ENCODE data around the gene CNTN5. TPM values are rescaled to one million over a fixed set of nuclear protein-coding genes. Genes with fewer than 3 reads are reported as not detected.

CNTN5 gene
- total RNA-seq, 2 experiments from 2014 or later = not detected

DNA sequence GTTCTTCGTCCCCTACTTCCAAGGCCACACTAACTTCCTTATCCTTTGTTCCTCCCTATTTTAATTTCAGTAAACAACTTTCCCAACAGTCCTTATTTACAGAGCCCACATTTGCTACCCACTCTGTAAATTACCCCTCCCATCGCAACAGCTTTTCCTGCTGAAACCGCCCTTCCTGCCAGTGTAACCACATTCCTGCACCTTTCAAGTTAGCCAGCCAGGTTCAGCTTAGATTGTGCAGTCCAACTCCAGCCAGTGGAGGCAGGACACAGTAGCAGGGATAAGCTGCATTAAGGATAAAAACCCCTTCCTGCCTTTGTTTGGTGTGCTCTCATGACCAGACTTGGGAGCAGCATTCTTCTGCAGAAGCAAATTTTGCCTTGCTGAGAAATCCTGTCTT lies 898.0 kb downstream of the CNTN5 start:
- no peaks in the 10 kb centered on the region for H3K4me1 Mint-ChIP-seq (ENCODE audit: low read depth)
- no peak overlapping the region for H3K4me3 Mint-ChIP-seq
- Histone ChIP-seq H3K36me3 (ENCODE audit: insufficient read depth, low read length) (no peaks in the 10 kb centered on the region), H3K4me3 (ENCODE audit: low read length) (no peak overlapping the region), H3K27me3 (ENCODE audit: control insufficient read depth in 1 of 2, insufficient read depth in 2 of 2, low read length in 2 of 2) (no peaks in the 10 kb centered on the region), H3K4me1 (ENCODE audit: insufficient read depth, low read length) (no peaks in the 10 kb centered on the region), H3K9me3 (ENCODE audit: control insufficient read depth in 1 of 2, insufficient read depth in 1 of 2, low read length in 2 of 2) (peaks cover 0 to 2% of the 10 kb centered on the region in 2 experiments), H3K27ac (ENCODE audit: low read depth in 1 of 2, low read length in 2 of 2) (no peak overlapping the region)
- H3K36me3 Mint-ChIP-seq (ENCODE audit: low read depth) = no peaks in the 10 kb centered on the region
- no peak for DNase-seq
- TF ChIP-seq, protein P1, sequence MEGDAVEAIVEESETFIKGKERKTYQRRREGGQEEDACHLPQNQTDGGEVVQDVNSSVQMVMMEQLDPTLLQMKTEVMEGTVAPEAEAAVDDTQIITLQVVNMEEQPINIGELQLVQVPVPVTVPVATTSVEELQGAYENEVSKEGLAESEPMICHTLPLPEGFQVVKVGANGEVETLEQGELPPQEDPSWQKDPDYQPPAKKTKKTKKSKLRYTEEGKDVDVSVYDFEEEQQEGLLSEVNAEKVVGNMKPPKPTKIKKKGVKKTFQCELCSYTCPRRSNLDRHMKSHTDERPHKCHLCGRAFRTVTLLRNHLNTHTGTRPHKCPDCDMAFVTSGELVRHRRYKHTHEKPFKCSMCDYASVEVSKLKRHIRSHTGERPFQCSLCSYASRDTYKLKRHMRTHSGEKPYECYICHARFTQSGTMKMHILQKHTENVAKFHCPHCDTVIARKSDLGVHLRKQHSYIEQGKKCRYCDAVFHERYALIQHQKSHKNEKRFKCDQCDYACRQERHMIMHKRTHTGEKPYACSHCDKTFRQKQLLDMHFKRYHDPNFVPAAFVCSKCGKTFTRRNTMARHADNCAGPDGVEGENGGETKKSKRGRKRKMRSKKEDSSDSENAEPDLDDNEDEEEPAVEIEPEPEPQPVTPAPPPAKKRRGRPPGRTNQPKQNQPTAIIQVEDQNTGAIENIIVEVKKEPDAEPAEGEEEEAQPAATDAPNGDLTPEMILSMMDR (IDR thresholded peaks at IDR 0.05) = no peak
- no peak overlapping the region for H3K27ac Mint-ChIP-seq
- H3K27me3 Mint-ChIP-seq = no peaks in the 10 kb centered on the region
- peaks cover 24% of the 10 kb centered on the region for H3K9me3 Mint-ChIP-seq
- intact Hi-C loops (cut with DNase I, micrococcal nuclease) = no loop called here
- ATAC-seq (ENCODE audit: poor library complexity) = no peak
- POLR2A ChIA-PET = no interaction called here
- CTCF ChIA-PET = no interaction called here

DNA sequence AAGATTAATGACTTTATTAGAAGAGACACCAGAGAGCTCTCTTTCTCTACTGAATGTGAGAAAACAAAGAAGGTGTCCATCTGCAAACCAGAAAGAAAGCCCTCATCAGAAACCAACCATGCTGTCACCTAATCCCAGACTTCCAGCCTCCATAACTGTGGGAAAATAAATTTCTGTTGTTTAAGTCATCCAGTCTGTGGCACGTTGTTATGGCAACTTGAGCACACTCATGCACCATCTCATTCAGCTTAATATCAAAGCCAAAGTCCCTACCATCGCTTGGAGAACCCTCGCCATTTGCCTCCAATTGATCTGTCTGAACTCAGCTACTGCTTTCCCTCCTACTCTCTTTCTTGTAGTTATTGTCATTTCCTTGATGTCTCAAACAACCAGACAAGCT lies 900.2 kb downstream of the CNTN5 start:
- H3K4me3 Mint-ChIP-seq = no peak overlapping the region
- Histone ChIP-seq H3K4me3 (ENCODE audit: low read length) (no peak overlapping the region), H3K36me3 (ENCODE audit: insufficient read depth, low read length) (no peaks in the 10 kb centered on the region), H3K9me3 (ENCODE audit: control insufficient read depth in 1 of 2, insufficient read depth in 1 of 2, low read length in 2 of 2) (peaks cover 0 to 4% of the 10 kb centered on the region in 2 experiments), H3K27me3 (ENCODE audit: control insufficient read depth in 1 of 2, insufficient read depth in 2 of 2, low read length in 2 of 2) (no peaks in the 10 kb centered on the region), H3K4me1 (ENCODE audit: insufficient read depth, low read length) (no peaks in the 10 kb centered on the region), H3K27ac (ENCODE audit: low read depth in 1 of 2, low read length in 2 of 2) (no peak overlapping the region)
- no peak overlapping the region for H3K27ac Mint-ChIP-seq
- POLR2A ChIA-PET = no interaction called here
- no peaks in the 10 kb centered on the region for H3K27me3 Mint-ChIP-seq
- intact Hi-C loops (cut with DNase I, micrococcal nuclease) = no loop called here
- CTCF ChIA-PET = no interaction called here
- TF ChIP-seq, protein P1 (IDR thresholded peaks at IDR 0.05) = no peak
- H3K36me3 Mint-ChIP-seq (ENCODE audit: low read depth) = no peaks in the 10 kb centered on the region
- no peak for ATAC-seq (ENCODE audit: poor library complexity)
- H3K9me3 Mint-ChIP-seq = peaks cover 28% of the 10 kb centered on the region
- DNase-seq = no peak
- no peaks in the 10 kb centered on the region for H3K4me1 Mint-ChIP-seq (ENCODE audit: low read depth)

DNA sequence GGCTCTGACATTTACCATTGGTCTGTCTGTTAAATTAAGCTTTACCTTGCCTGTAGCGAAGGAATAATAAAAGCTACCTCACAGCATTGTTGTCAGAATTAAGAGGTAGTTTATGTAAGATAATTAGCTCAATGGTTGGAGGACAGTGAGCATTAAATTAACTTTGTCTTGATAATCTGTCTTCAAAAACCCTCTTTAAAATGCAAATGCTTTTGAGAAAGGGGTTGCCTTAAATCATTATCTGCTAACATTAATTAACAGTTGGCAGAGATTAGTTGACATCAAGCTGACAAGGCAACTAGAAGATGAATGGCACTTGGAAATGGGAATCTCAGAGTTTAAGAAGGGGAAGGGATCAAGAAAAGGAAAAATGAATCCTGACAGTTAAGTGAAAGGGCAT lies 905.2 kb downstream of the CNTN5 start:
- H3K4me1 ChIP-seq (ENCODE audit: insufficient read depth, low read length) = no peaks in the 10 kb centered on the region
- Mint-ChIP-seq H3K27me3 (no peaks in the 10 kb centered on the region), H3K9me3 (peaks cover 22% of the 10 kb centered on the region), H3K4me3 (no peak overlapping the region), H3K27ac (no peak overlapping the region), H3K36me3 (ENCODE audit: low read depth) (no peaks in the 10 kb centered on the region), H3K4me1 (ENCODE audit: low read depth) (no peaks in the 10 kb centered on the region)
- H3K36me3 ChIP-seq (ENCODE audit: insufficient read depth, low read length) = no peaks in the 10 kb centered on the region
- H3K27ac ChIP-seq (ENCODE audit: low read depth in 1 of 2, low read length in 2 of 2) = no peak overlapping the region
- H3K9me3 ChIP-seq (ENCODE audit: control insufficient read depth in 1 of 2, insufficient read depth in 1 of 2, low read length in 2 of 2) = peaks cover 0 to 13% of the 10 kb centered on the region in 2 experiments
- intact Hi-C loops (cut with DNase I, micrococcal nuclease) = no loop called here
- H3K4me3 ChIP-seq (ENCODE audit: low read length) = no peak overlapping the region
- H3K27me3 ChIP-seq (ENCODE audit: control insufficient read depth in 1 of 2, insufficient read depth in 2 of 2, low read length in 2 of 2) = no peaks in the 10 kb centered on the region
- ATAC-seq (ENCODE audit: poor library complexity) (no peak), DNase-seq (no peak)
- TF ChIP-seq, protein P1 (IDR thresholded peaks at IDR 0.05) = no peak
- ChIA-PET CTCF (no interaction called here), POLR2A (no interaction called here)

All from CD4-positive, alpha-beta T cell (primary cell).